HepG2 (cell line): ENCODE measurements around the gene AHNAK. TPM values are rescaled to one million over a fixed set of nuclear protein-coding genes. Genes with fewer than 3 reads are reported as not detected.

ENCODE experiments used
- GPBP1L1 ChIP-seq: sonication (generic); formaldehyde crosslinking; IDR thresholded peaks from 2 replicates; pipeline ENCODE4 v1.5.0; 2020; ENCODE audit warnings: mild to moderate bottlenecking, missing genetic modification reagents
- HINFP ChIP-seq: sonication (generic); formaldehyde crosslinking; IDR thresholded peaks from 2 replicates; pipeline ENCODE4 v1.4.0; 2020; ENCODE audit warnings: low read depth, mild to moderate bottlenecking, missing genetic modification reagents
- KAT7 ChIP-seq: IDR thresholded peaks from 2 replicates; pipeline ENCODE4 v1.6.1; 2018; ENCODE audit warnings: borderline replicate concordance, missing compliant biosample characterization
- LCORL ChIP-seq, 2 experiments: fragments of 450-650 bp in 1 of 2; sonication (generic) in 1 of 2; formaldehyde crosslinking in 1 of 2; IDR thresholded peaks; 2 replicates each; pipeline versions ENCODE4 v1.5.0 to v1.6.1; 2017 to 2020; ENCODE audit warnings: antibody characterized with exemption in 1 of 2, missing genetic modification reagents in 1 of 2
- MLX ChIP-seq: IDR thresholded peaks from 2 replicates; pipeline ENCODE4 v1.6.1; 2016
- NCOR1 ChIP-seq: fragments of 200-600 bp; sonication (generic); IDR thresholded peaks from 2 replicates; pipeline ENCODE4 v1.7.0; 2017; ENCODE audit warnings: antibody characterized with exemption, low read length, borderline replicate concordance
- NR3C1 ChIP-seq: sonication (generic); formaldehyde crosslinking; IDR thresholded peaks from 2 replicates; pipeline ENCODE4 v1.4.0; 2020; ENCODE audit warnings: missing genetic modification reagents
- STAG1 ChIP-seq: sonication (generic); formaldehyde crosslinking; IDR thresholded peaks from 2 replicates; pipeline ENCODE4 v1.4.0; 2020; ENCODE audit warnings: missing genetic modification reagents
- TFDP2 ChIP-seq: sonication (generic); formaldehyde crosslinking; IDR thresholded peaks from 2 replicates; pipeline ENCODE4 v1.4.0; 2020; ENCODE audit warnings: missing genetic modification reagents
- ZFY ChIP-seq: sonication (generic); formaldehyde crosslinking; IDR thresholded peaks from 2 replicates; pipeline ENCODE4 v1.4.0; 2020; ENCODE audit warnings: missing genetic modification reagents
- ZFYVE20 ChIP-seq: sonication (generic); formaldehyde crosslinking; IDR thresholded peaks from 2 replicates; pipeline ENCODE4 v1.8.0; 2023; ENCODE audit warnings: low read depth, mild to moderate bottlenecking, moderate library complexity, missing genetic modification reagents, borderline replicate concordance
- ZNF333 ChIP-seq: sonication (generic); formaldehyde crosslinking; IDR thresholded peaks from 2 replicates; pipeline ENCODE4 v1.4.0; 2020; ENCODE audit warnings: mild to moderate bottlenecking, missing genetic modification reagents, borderline replicate concordance
- ZNF432 ChIP-seq: sonication (generic); formaldehyde crosslinking; IDR thresholded peaks from 2 replicates; pipeline ENCODE4 v1.5.0; 2020; ENCODE audit warnings: missing genetic modification reagents, mild to moderate bottlenecking, borderline replicate concordance
- ZNF646 ChIP-seq: sonication (generic); formaldehyde crosslinking; IDR thresholded peaks from 2 replicates; pipeline ENCODE4 v1.9.0; 2021; ENCODE audit warnings: mild to moderate bottlenecking, missing genetic modification reagents
- ZNF709 ChIP-seq: sonication (generic); formaldehyde crosslinking; IDR thresholded peaks from 2 replicates; pipeline ENCODE4 v1.5.0; 2020; ENCODE audit warnings: mild to moderate bottlenecking, missing genetic modification reagents
- polyA plus RNA-seq, 8 experiments: library from polyadenylated mRNA; depleted of rRNA in 3 of 8; stranded (reverse) in 7 of 8; unstranded in 1 of 8; fragments of >200 nt; fragmentation: Illumina TruSeq in 4 of 8; extraction: Trizol in 4 of 8; gene quantifications; 2 replicates each; pipeline versions ENCODE4 v1.2.1 to v1.2.3, GENCODE V29; 2011 to 2016; ENCODE audit warnings: low read depth in 4 of 8, missing spikeins in 1 of 8, mixed read lengths in 1 of 8; ENCODE audit not compliant: insufficient read depth in 1 of 8
- total RNA-seq, 5 experiments: library from RNA; depleted of rRNA; stranded (reverse); fragments of >200 nt; fragmentation: Illumina TruSeq; extraction: Trizol; gene quantifications; 2 replicates each; pipeline ENCODE4 v1.2.3, GENCODE V29; 2016; ENCODE audit warnings: low read depth in 1 of 5

AHNAK gene
- total and polyA plus RNA-seq, 2 of the 13 experiments (the other 11 are each of a cell fraction or from before 2014, with no cell fraction given): 23.4 to 25.0 TPM

GRCh38 chr11:62545437-62546243 is 966 bp downstream of the AHNAK start (continued):
- TF ChIP-seq HINFP (CRISPR knock-in tag): no peak
- 0 out of 2 replicates have a peak, but pooled peaks have one; percentile 47 for TF ChIP-seq ZFY (CRISPR knock-in tag)
- TF ChIP-seq ZNF432 (CRISPR knock-in tag): no peak
- TF ChIP-seq ZNF333 (CRISPR knock-in tag): no peak
- peak; percentile 33; the same call in 1 of the 2 replicates for TF ChIP-seq STAG1 (CRISPR knock-in tag)
- TF ChIP-seq ZFYVE20: 0 out of 2 replicates have a peak, but pooled peaks have one; percentile 42
- TF ChIP-seq GPBP1L1 (CRISPR knock-in tag): no peak
- TF ChIP-seq TFDP2 (CRISPR knock-in tag): peak; percentile 30; the same call in 1 of the 2 replicates
- TF ChIP-seq ZNF709 (CRISPR knock-in tag): peak; percentile 71
- TF ChIP-seq NCOR1: no peak
- TF ChIP-seq ZNF646 (CRISPR knock-in tag): no peak
- TF ChIP-seq NR3C1: no peak
- no peak for TF ChIP-seq MLX (CRISPR knock-in tag)
- 0 out of 2 replicates have a peak, but pooled peaks have one; percentile 48 for TF ChIP-seq KAT7 (CRISPR knock-in tag)
- peak; percentile 75 for TF ChIP-seq LCORL (IDR thresholded peaks at IDR 0.05)
- peak; percentile 99 for TF ChIP-seq LCORL (CRISPR knock-in tag; IDR thresholded peaks at IDR 0.05)
